Measurements from ENCODE around the gene TEF. TPM values are rescaled to one million over a fixed set of nuclear protein-coding genes. Genes with fewer than 3 reads are reported as not detected.

The TEF gene
- total and polyA plus RNA-seq, 4 donors, result 5.7 to 16.2 (median 10.2) TPM

DNA sequence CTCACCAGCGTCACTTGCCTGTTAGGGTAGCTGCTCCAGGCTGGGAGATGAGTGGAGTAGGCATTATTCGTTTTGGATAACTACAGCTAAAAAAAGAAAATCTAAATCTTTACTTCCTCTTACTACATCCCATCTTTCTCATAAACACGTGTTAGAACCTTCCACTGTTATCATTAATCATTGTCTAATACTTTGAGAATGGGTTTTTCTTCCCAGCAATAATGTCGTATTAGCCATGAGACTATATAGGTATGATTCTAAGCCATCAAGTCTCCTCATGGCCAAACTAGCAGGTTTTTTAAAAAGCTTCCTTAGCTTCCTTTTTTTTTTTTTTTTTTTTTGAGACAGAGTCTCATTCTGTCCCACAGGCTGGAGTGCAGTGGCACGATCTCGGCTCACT, 3.9 kb upstream of the TEF start:
- Histone ChIP-seq H3K27me3 (ENCODE audit: control insufficient read depth in 4 of 4, insufficient read depth in 4 of 4, low read length in 3 of 4) (no peaks in the 10 kb centered on the region), H3K36me3 (ENCODE audit: control insufficient read depth in 4 of 4, insufficient read depth in 3 of 4, low read depth in 1 of 4, low read length in 3 of 4) (peaks cover 0 to 4% (median 1%) of the 10 kb centered on the region in 4 donors), H3K4me1 (ENCODE audit: control insufficient read depth in 4 of 4, insufficient read depth in 4 of 4, low read length in 3 of 4) (peaks cover 5 to 31% (median 18%) of the 10 kb centered on the region in 4 donors), H3K9me3 (ENCODE audit: control insufficient read depth in 4 of 4, low read length in 3 of 4) (no peaks in the 10 kb centered on the region), H3K9ac (ENCODE audit: low read depth in 1 of 2, low read length in 2 of 2) (no peak overlapping the region), H3K27ac (ENCODE audit: low read depth in 1 of 2, low read length in 2 of 2) (no peak overlapping the region), H3K4me3 (ENCODE audit: low read depth in 1 of 3, low read length in 3 of 3) (no peak overlapping the region)
- 71% methylated on average over 6 of the region's 6 CpGs for WGBS
- no peak for DNase-seq (ENCODE audit: low spot score)
- TF ChIP-seq JUND (IDR thresholded peaks at IDR 0.05), result no peak
- no peak for TF ChIP-seq HNF4A (conservative IDR thresholded peaks at IDR 0.05)
- no peak for TF ChIP-seq TAF1 (conservative IDR thresholded peaks at IDR 0.05)
- TF ChIP-seq, protein P1, sequence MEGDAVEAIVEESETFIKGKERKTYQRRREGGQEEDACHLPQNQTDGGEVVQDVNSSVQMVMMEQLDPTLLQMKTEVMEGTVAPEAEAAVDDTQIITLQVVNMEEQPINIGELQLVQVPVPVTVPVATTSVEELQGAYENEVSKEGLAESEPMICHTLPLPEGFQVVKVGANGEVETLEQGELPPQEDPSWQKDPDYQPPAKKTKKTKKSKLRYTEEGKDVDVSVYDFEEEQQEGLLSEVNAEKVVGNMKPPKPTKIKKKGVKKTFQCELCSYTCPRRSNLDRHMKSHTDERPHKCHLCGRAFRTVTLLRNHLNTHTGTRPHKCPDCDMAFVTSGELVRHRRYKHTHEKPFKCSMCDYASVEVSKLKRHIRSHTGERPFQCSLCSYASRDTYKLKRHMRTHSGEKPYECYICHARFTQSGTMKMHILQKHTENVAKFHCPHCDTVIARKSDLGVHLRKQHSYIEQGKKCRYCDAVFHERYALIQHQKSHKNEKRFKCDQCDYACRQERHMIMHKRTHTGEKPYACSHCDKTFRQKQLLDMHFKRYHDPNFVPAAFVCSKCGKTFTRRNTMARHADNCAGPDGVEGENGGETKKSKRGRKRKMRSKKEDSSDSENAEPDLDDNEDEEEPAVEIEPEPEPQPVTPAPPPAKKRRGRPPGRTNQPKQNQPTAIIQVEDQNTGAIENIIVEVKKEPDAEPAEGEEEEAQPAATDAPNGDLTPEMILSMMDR (IDR thresholded peaks at IDR 0.05; ENCODE audit: low read depth, low read length, missing input control), result no peak
- no peak for TF ChIP-seq GABPA (IDR thresholded peaks at IDR 0.05 in 1 of 2, conservative IDR thresholded peaks at IDR 0.05 in 1 of 2)

DNA sequence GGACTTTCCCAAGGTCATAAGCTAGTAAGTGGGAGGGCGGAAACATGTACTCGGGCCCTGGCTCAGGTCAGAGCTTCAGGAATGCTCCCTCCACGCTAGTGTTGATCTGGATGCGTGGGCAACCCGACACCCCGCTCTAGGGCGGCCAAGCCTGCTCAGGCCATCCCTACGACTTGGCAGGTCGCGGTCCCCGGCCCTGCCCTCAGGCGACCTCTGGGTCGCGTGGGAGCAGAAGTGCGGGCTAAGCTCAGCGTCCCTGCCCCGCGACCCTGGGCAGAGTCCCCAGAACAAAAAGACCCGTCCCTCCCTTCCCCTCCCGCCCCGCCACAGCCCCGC, 781 bp upstream of the TEF start:
- Histone ChIP-seq H3K36me3 (ENCODE audit: control insufficient read depth in 4 of 4, insufficient read depth in 3 of 4, low read depth in 1 of 4, low read length in 3 of 4) (peaks cover 0 to 3% (median 0%) of the 10 kb centered on the region in 4 donors), H3K27me3 (ENCODE audit: control insufficient read depth in 4 of 4, insufficient read depth in 4 of 4, low read length in 3 of 4) (no peaks in the 10 kb centered on the region), H3K9me3 (ENCODE audit: control insufficient read depth in 4 of 4, low read length in 3 of 4) (no peaks in the 10 kb centered on the region), H3K9ac (ENCODE audit: low read depth in 1 of 2, low read length in 2 of 2) (peak overlapping the region in 1 of 2 donors; percentile 95), H3K4me1 (ENCODE audit: control insufficient read depth in 4 of 4, insufficient read depth in 4 of 4, low read length in 3 of 4) (peaks cover 3 to 34% (median 27%) of the 10 kb centered on the region in 4 donors), H3K4me3 (ENCODE audit: low read depth in 1 of 3, low read length in 3 of 3) (peak overlapping the region; percentile 41 to 89 (median 46)), H3K27ac (ENCODE audit: low read depth in 1 of 2, low read length in 2 of 2) (peak overlapping the region; percentile 94 to 97)
- DNase-seq (ENCODE audit: low spot score), result no peak
- TF ChIP-seq, protein P2, sequence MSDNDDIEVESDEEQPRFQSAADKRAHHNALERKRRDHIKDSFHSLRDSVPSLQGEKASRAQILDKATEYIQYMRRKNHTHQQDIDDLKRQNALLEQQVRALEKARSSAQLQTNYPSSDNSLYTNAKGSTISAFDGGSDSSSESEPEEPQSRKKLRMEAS (IDR thresholded peaks at IDR 0.05), result no peak
- peak; percentile 78 for TF ChIP-seq HNF4G (IDR thresholded peaks at IDR 0.05)
- TF ChIP-seq YY1 (IDR thresholded peaks at IDR 0.05), result peak; percentile 18
- peak in 1 of 2 donors; percentile 51 for TF ChIP-seq JUND (IDR thresholded peaks at IDR 0.05)
- no peak for TF ChIP-seq GABPA (IDR thresholded peaks at IDR 0.05 in 1 of 2, conservative IDR thresholded peaks at IDR 0.05 in 1 of 2)
- TF ChIP-seq, protein P3, sequence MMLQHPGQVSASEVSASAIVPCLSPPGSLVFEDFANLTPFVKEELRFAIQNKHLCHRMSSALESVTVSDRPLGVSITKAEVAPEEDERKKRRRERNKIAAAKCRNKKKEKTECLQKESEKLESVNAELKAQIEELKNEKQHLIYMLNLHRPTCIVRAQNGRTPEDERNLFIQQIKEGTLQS (IDR thresholded peaks at IDR 0.05), result no peak
- TF ChIP-seq TAF1 (conservative IDR thresholded peaks at IDR 0.05), result no peak
- peak; percentile 84 for TF ChIP-seq SP1 (IDR thresholded peaks at IDR 0.05)
- peak; percentile 42 to 66 for TF ChIP-seq EGR1 (IDR thresholded peaks at IDR 0.05; ENCODE audit: low read depth in 2 of 2)
- TF ChIP-seq, protein P4, sequence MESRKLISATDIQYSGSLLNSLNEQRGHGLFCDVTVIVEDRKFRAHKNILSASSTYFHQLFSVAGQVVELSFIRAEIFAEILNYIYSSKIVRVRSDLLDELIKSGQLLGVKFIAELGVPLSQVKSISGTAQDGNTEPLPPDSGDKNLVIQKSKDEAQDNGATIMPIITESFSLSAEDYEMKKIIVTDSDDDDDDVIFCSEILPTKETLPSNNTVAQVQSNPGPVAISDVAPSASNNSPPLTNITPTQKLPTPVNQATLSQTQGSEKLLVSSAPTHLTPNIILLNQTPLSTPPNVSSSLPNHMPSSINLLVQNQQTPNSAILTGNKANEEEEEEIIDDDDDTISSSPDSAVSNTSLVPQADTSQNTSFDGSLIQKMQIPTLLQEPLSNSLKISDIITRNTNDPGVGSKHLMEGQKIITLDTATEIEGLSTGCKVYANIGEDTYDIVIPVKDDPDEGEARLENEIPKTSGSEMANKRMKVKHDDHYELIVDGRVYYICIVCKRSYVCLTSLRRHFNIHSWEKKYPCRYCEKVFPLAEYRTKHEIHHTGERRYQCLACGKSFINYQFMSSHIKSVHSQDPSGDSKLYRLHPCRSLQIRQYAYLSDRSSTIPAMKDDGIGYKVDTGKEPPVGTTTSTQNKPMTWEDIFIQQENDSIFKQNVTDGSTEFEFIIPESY (IDR thresholded peaks at IDR 0.05), result peak; percentile 12
- peak; percentile 93 for TF ChIP-seq NR2F2 (IDR thresholded peaks at IDR 0.05)
- TF ChIP-seq, protein P5, sequence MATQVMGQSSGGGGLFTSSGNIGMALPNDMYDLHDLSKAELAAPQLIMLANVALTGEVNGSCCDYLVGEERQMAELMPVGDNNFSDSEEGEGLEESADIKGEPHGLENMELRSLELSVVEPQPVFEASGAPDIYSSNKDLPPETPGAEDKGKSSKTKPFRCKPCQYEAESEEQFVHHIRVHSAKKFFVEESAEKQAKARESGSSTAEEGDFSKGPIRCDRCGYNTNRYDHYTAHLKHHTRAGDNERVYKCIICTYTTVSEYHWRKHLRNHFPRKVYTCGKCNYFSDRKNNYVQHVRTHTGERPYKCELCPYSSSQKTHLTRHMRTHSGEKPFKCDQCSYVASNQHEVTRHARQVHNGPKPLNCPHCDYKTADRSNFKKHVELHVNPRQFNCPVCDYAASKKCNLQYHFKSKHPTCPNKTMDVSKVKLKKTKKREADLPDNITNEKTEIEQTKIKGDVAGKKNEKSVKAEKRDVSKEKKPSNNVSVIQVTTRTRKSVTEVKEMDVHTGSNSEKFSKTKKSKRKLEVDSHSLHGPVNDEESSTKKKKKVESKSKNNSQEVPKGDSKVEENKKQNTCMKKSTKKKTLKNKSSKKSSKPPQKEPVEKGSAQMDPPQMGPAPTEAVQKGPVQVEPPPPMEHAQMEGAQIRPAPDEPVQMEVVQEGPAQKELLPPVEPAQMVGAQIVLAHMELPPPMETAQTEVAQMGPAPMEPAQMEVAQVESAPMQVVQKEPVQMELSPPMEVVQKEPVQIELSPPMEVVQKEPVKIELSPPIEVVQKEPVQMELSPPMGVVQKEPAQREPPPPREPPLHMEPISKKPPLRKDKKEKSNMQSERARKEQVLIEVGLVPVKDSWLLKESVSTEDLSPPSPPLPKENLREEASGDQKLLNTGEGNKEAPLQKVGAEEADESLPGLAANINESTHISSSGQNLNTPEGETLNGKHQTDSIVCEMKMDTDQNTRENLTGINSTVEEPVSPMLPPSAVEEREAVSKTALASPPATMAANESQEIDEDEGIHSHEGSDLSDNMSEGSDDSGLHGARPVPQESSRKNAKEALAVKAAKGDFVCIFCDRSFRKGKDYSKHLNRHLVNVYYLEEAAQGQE (IDR thresholded peaks at IDR 0.05), result peak; percentile 37
- TF ChIP-seq RXRA (IDR thresholded peaks at IDR 0.05), result peak; percentile 85 to 95
- no peak for TF ChIP-seq FOXA1 (IDR thresholded peaks at IDR 0.05)
- TF ChIP-seq HNF4A (conservative IDR thresholded peaks at IDR 0.05), result peak; percentile 82 to 83
- no peak for TF ChIP-seq FOXA2 (IDR thresholded peaks at IDR 0.05)
- TF ChIP-seq RAD21 (IDR thresholded peaks at IDR 0.05), result peak in 1 of 2 donors; percentile 43
- TF ChIP-seq, protein P1 (IDR thresholded peaks at IDR 0.05; ENCODE audit: low read depth, low read length, missing input control), result no peak
- WGBS, result 0% methylated on average over 22 of the region's 22 CpGs
